Keratinocyte (primary cell): ENCODE measurements around the gene IDH1. TPM values are rescaled to one million over a fixed set of nuclear protein-coding genes. Genes with fewer than 3 reads are reported as not detected.

Experiments
- DNase-seq: peaks from one replicate; pipeline ENCODE4 v3.0.0-alpha.2; 2011; ENCODE audit warnings: low read depth, missing footprints, low spot score
- FAIRE-seq: peaks from 2 replicates; lab custom pipeline; 2011; peaks lifted over from hg19 to GRCh38; lab: Jason Lieb, UNC
- H2AFZ ChIP-seq: 2 replicates; pipeline ENCODE4 v1.6.0; 2012; ENCODE audit warnings: low read length, control low read depth, inconsistent platforms; ENCODE audit not compliant: control insufficient read depth
- H3K27ac ChIP-seq: 2 replicates; pipeline ENCODE4 v1.5.1; 2011; ENCODE audit warnings: low read length; ENCODE audit not compliant: control insufficient read depth, insufficient read depth
- H3K27me3 ChIP-seq: 3 replicates; pipeline ENCODE4 v1.6.0; 2011; ENCODE audit warnings: low read length; ENCODE audit not compliant: control insufficient read depth, insufficient read depth; ENCODE audit errors: extremely low read depth
- H3K36me3 ChIP-seq, 2 experiments: 2 replicates in 1 of 2; 3 replicates in 1 of 2; pipeline ENCODE4 v1.5.1; 2011; ENCODE audit warnings: low read length in 2 of 2, mild to moderate bottlenecking in 1 of 2; ENCODE audit not compliant: control insufficient read depth in 2 of 2, insufficient read depth in 2 of 2; ENCODE audit errors: extremely low read depth in 1 of 2
- H3K4me1 ChIP-seq: 3 replicates; pipeline ENCODE4 v1.5.1; 2011; ENCODE audit warnings: low read length; ENCODE audit not compliant: control insufficient read depth, insufficient read depth; ENCODE audit errors: extremely low read depth
- H3K4me2 ChIP-seq: 3 replicates; pipeline ENCODE4 v1.6.0; 2011; ENCODE audit warnings: low read depth, low read length; ENCODE audit not compliant: control insufficient read depth, insufficient read depth; ENCODE audit errors: extremely low read depth
- H3K4me3 ChIP-seq, 3 experiments: fragments of 200-600 bp in 1 of 3; sonication (generic) in 1 of 3; 2 replicates in 2 of 3; 3 replicates in 1 of 3; pipeline ENCODE4 v1.5.1; 2011 to 2016; ENCODE audit warnings: low read length in 3 of 3, mild to moderate bottlenecking in 3 of 3, control low read depth in 2 of 3, inconsistent platforms in 1 of 3, low read depth in 1 of 3, mixed read lengths in 1 of 3, mixed run types in 1 of 3, moderate library complexity in 1 of 3; ENCODE audit not compliant: control insufficient read depth in 2 of 3, insufficient read depth in 2 of 3; ENCODE audit errors: extremely low read depth in 1 of 3
- H3K79me2 ChIP-seq: 2 replicates; pipeline ENCODE4 v1.6.0; 2012; ENCODE audit warnings: low read length; ENCODE audit not compliant: control insufficient read depth, insufficient read depth
- H3K9ac ChIP-seq: 3 replicates; pipeline ENCODE4 v1.6.0; 2011; ENCODE audit warnings: low read length; ENCODE audit not compliant: control insufficient read depth, insufficient read depth; ENCODE audit errors: extremely low read depth
- H3K9me1 ChIP-seq: 3 replicates; pipeline ENCODE4 v1.6.0; 2011; ENCODE audit warnings: low read length; ENCODE audit not compliant: control insufficient read depth, insufficient read depth; ENCODE audit errors: extremely low read depth
- H3K9me3 ChIP-seq: 2 replicates; pipeline ENCODE4 v1.5.1; 2012; ENCODE audit warnings: low read depth, low read length; ENCODE audit not compliant: control insufficient read depth
- H4K20me1 ChIP-seq: 3 replicates; pipeline ENCODE4 v1.6.0; 2011; ENCODE audit warnings: low read length; ENCODE audit not compliant: control insufficient read depth, insufficient read depth; ENCODE audit errors: extremely low read depth
- CTCF ChIP-seq, 3 experiments: IDR thresholded peaks in 1 of 3; conservative IDR thresholded peaks in 1 of 3; optimal IDR thresholded peaks in 1 of 3; 2 replicates in 2 of 3; 3 replicates in 1 of 3; pipeline versions ENCODE3 to v1.5.1; 2011; ENCODE audit warnings: low read length in 3 of 3, mild to moderate bottlenecking in 3 of 3, moderate library complexity in 2 of 3, control low read depth in 1 of 3, inconsistent platforms in 1 of 3; ENCODE audit not compliant: insufficient read depth in 2 of 3; ENCODE audit errors: extremely low read depth in 1 of 3
- EZH2 ChIP-seq: IDR thresholded peaks from one replicate; pipeline ENCODE4 v1.6.1; 2012; ENCODE audit warnings: inconsistent platforms, mild to moderate bottlenecking, low read length, moderate library complexity
- dilution Hi-C: fragments of 300-500 bp; cut with MboI; formaldehyde crosslinking; loops from one replicate; pipeline ENCODE4 v1.7.0; 2020; ENCODE audit warnings: low sequenced_read_pairs; ENCODE audit not compliant: extremely low pct_ligation_motif_present
- polyA plus RNA-seq, 5 experiments: library from polyadenylated mRNA; depleted of rRNA in 3 of 5; stranded (reverse) in 3 of 5; stranded (forward) in 1 of 5; unstranded in 1 of 5; fragments of >200 nt; gene quantifications; 1 replicate in 1 of 5; 2 replicates in 3 of 5; 3 replicates in 1 of 5; pipeline versions ENCODE4 v1.2.1 to v1.2.3, GENCODE V29; 2011 to 2012; ENCODE audit warnings: missing spikeins in 2 of 5, low read depth in 1 of 5, low replicate concordance in 1 of 5

The IDH1 gene
- polyA plus RNA-seq, 1 donor (not counting 4 experiments of a cell fraction or from before 2014, with no cell fraction given): 160 TPM

GRCh38 chr2:208248601-208249000 lies 6.3 kb downstream of the IDH1 start:
- Histone ChIP-seq H2AFZ (no peak overlapping the region), H3K9me1 (no peaks in the 10 kb centered on the region), H3K4me2 (no peak overlapping the region), H3K4me1 (peaks cover 16% of the 10 kb centered on the region), H3K36me3 (peaks cover 11% of the 10 kb centered on the region in 2 experiments), H3K27me3 (no peaks in the 10 kb centered on the region), H3K9ac (no peak overlapping the region), H3K4me3 (no peak overlapping the region), H4K20me1 (no peaks in the 10 kb centered on the region), H3K9me3 (no peaks in the 10 kb centered on the region), H3K79me2 (peaks cover under 1% of the 10 kb centered on the region), H3K27ac (no peak overlapping the region)
- dilution Hi-C loops: no loop called here
- no peak for FAIRE-seq
- no peak for DNase-seq
- TF ChIP-seq CTCF (optimal IDR thresholded peaks at IDR 0.05 in 1 of 3, IDR thresholded peaks at IDR 0.05 in 1 of 3, conservative IDR thresholded peaks at IDR 0.05 in 1 of 3; ENCODE audit: extremely low read depth in 1 of 3, insufficient read depth in 2 of 3, low read length in 3 of 3) (no peak), EZH2 (no peak)

- no peak overlapping the region for H3K4me2 ChIP-seq
- dilution Hi-C loops: no loop called here
- H3K4me3 ChIP-seq: no peak overlapping the region
- no peaks in the 10 kb centered on the region for H3K9me1 ChIP-seq
- TF ChIP-seq CTCF (optimal IDR thresholded peaks at IDR 0.05 in 1 of 3, IDR thresholded peaks at IDR 0.05 in 1 of 3, conservative IDR thresholded peaks at IDR 0.05 in 1 of 3; ENCODE audit: extremely low read depth in 1 of 3, insufficient read depth in 2 of 3, low read length in 3 of 3) (no peak), EZH2 (no peak)
- H3K4me1 ChIP-seq: peaks cover 8% of the 10 kb centered on the region
- H4K20me1 ChIP-seq: no peaks in the 10 kb centered on the region
- H2AFZ ChIP-seq: no peak overlapping the region
- H3K9ac ChIP-seq: no peak overlapping the region
- no peaks in the 10 kb centered on the region for H3K79me2 ChIP-seq
- no peak overlapping the region for H3K27ac ChIP-seq
- no peaks in the 10 kb centered on the region for H3K27me3 ChIP-seq
- H3K36me3 ChIP-seq: peaks cover 14 to 16% of the 10 kb centered on the region in 2 experiments
- no peaks in the 10 kb centered on the region for H3K9me3 ChIP-seq
- no peak for FAIRE-seq
- no peak for DNase-seq
Measured at GRCh38 chr2:208245746-208246145, 9.1 kb downstream of the IDH1 start.
